Fibroblast of lung (primary cell): ENCODE data around the gene CCND3. TPM values are rescaled to one million over a fixed set of nuclear protein-coding genes. Genes with fewer than 3 reads are reported as not detected.

Experiments used
- DNase-seq, 2 donors: peaks; one replicate each; pipeline versions ENCODE4 v3.0.0 to v3.0.0-alpha.2; 2010; ENCODE audit warnings: low read depth in 2 of 2
- H2AFZ ChIP-seq: 2 replicates; pipeline ENCODE4 v1.5.1; 2012; ENCODE audit warnings: low read length, control low read depth, inconsistent platforms
- H3K27ac ChIP-seq: 2 replicates; pipeline ENCODE4 v1.5.1; 2011; ENCODE audit warnings: low read length, control low read depth; ENCODE audit not compliant: insufficient read depth
- H3K27me3 ChIP-seq: 2 replicates; pipeline ENCODE4 v1.5.1; 2011; ENCODE audit warnings: mild to moderate bottlenecking, low read length; ENCODE audit not compliant: control insufficient read depth, insufficient read depth
- H3K36me3 ChIP-seq: 2 replicates; pipeline ENCODE4 v1.5.1; 2011; ENCODE audit warnings: low read length; ENCODE audit not compliant: control insufficient read depth, insufficient read depth
- H3K4me1 ChIP-seq: 2 replicates; pipeline ENCODE4 v1.5.1; 2011; ENCODE audit warnings: low read length; ENCODE audit not compliant: control insufficient read depth, insufficient read depth; ENCODE audit errors: extremely low read depth
- H3K4me2 ChIP-seq: 2 replicates; pipeline ENCODE4 v1.5.1; 2011; ENCODE audit warnings: low read length, control low read depth; ENCODE audit not compliant: insufficient read depth; ENCODE audit errors: extremely low read depth
- H3K4me3 ChIP-seq, 4 experiments: fragments of 200-600 bp in 1 of 4; sonication (generic) in 1 of 4; replicated peaks in 1 of 4; 2 replicates each; pipeline ENCODE4 v1.5.1; 2011 to 2016; ENCODE audit warnings: low read length in 4 of 4, low read depth in 3 of 4, mild to moderate bottlenecking in 3 of 4, control low read depth in 2 of 4, inconsistent platforms in 1 of 4, mixed read lengths in 1 of 4; ENCODE audit not compliant: insufficient read depth in 1 of 4; ENCODE audit errors: control extremely low read depth in 1 of 4
- H3K79me2 ChIP-seq: 2 replicates; pipeline ENCODE4 v1.5.1; 2012; ENCODE audit warnings: mild to moderate bottlenecking, low read length, inconsistent platforms; ENCODE audit not compliant: control insufficient read depth, insufficient read depth
- H3K9ac ChIP-seq: 2 replicates; pipeline ENCODE4 v1.5.1; 2011; ENCODE audit warnings: mild to moderate bottlenecking, low read length, control low read depth; ENCODE audit not compliant: insufficient read depth
- H3K9me3 ChIP-seq: 2 replicates; pipeline ENCODE4 v1.5.1; 2012; ENCODE audit warnings: low read depth, low read length; ENCODE audit not compliant: control insufficient read depth, insufficient read depth
- H4K20me1 ChIP-seq: 2 replicates; pipeline ENCODE4 v1.5.1; 2011; ENCODE audit warnings: low read length; ENCODE audit not compliant: control insufficient read depth, insufficient read depth; ENCODE audit errors: extremely low read depth
- CTCF ChIP-seq, 2 donors: IDR thresholded peaks in 1 of 2; conservative IDR thresholded peaks in 1 of 2; 1 replicate in 1 of 2; 2 replicates in 1 of 2; pipeline ENCODE4 v1.5.1; 2011 to 2012; ENCODE audit warnings: low read length in 2 of 2, control low read depth in 1 of 2, inconsistent platforms in 1 of 2, low read depth in 1 of 2, mild to moderate bottlenecking in 1 of 2
- EZH2 ChIP-seq: IDR thresholded peaks from 2 replicates; pipeline ENCODE4 v1.5.1; 2012; ENCODE audit warnings: low read length, control low read depth, mild to moderate bottlenecking; ENCODE audit errors: missing control alignments
- polyA plus RNA-seq, 2 donors: library from polyadenylated mRNA; depleted of rRNA in 1 of 2; stranded (reverse) in 1 of 2; unstranded in 1 of 2; fragments of >200 nt; gene quantifications; 2 replicates each; pipeline ENCODE4 v1.2.1, GENCODE V29; 2011 to 2012; ENCODE audit warnings: missing spikeins in 1 of 2
- total RNA-seq: library from RNA; depleted of rRNA; stranded (reverse); fragments of >200 nt; gene quantifications from 2 replicates; pipeline ENCODE4 v1.2.1, GENCODE V29; 2014

The CCND3 gene
- total and polyA plus RNA-seq, 2 donors (not counting 1 experiment from before 2014, with no cell fraction given) = 15.0 to 29.6 TPM

- H3K27ac ChIP-seq = no peak overlapping the region
- H3K4me2 ChIP-seq = no peak overlapping the region
- no peak overlapping the region for H3K4me3 ChIP-seq
These were observed 22.7 kb upstream of the CCND3 start for GRCh38 chr6:41964201-41964887.

DNA sequence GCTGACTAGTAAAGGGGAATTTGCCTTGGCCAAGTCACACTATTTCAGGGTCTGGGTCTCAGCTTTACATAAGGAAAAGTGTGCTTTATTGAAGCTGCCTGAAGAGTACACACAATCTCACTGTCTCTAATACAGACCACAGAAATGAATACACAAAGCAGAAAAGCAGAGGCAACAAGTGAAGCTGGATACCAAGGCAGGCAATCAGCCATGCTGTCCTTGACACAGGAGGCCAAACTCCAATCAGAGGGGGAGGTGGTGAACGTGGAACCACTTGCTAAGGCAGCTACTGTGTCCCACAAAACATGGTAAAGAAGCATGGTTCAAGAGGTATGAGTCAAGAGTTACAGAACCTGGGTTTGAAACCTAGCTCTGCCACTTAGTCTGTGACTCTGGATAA lies 21.8 kb upstream of the CCND3 start:
- Histone ChIP-seq H3K79me2 (no peaks in the 10 kb centered on the region), H3K4me1 (no peaks in the 10 kb centered on the region), H2AFZ (no peak overlapping the region), H3K27me3 (no peaks in the 10 kb centered on the region), H3K4me2 (no peak overlapping the region), H3K27ac (no peak overlapping the region), H3K9ac (no peak overlapping the region), H3K9me3 (no peaks in the 10 kb centered on the region), H3K36me3 (no peaks in the 10 kb centered on the region), H4K20me1 (no peaks in the 10 kb centered on the region), H3K4me3 (no peak overlapping the region)
- DNase-seq = no peak
- TF ChIP-seq EZH2 = no peak
- TF ChIP-seq CTCF (conservative IDR thresholded peaks at IDR 0.05 in 1 of 2, IDR thresholded peaks at IDR 0.05 in 1 of 2; ENCODE audit: low read depth in 1 of 2, low read length in 2 of 2) = no peak

More at GRCh38 chr6:41964201-41964887, 22.7 kb upstream of the CCND3 start:
- no peak for DNase-seq
- TF ChIP-seq CTCF (conservative IDR thresholded peaks at IDR 0.05 in 1 of 2, IDR thresholded peaks at IDR 0.05 in 1 of 2; ENCODE audit: low read depth in 1 of 2, low read length in 2 of 2) = no peak
- no peak for TF ChIP-seq EZH2
- H3K36me3 ChIP-seq = no peaks in the 10 kb centered on the region
- H3K9ac ChIP-seq = no peak overlapping the region
- H3K79me2 ChIP-seq = no peaks in the 10 kb centered on the region
- H4K20me1 ChIP-seq = no peaks in the 10 kb centered on the region
- no peak overlapping the region for H2AFZ ChIP-seq
- no peaks in the 10 kb centered on the region for H3K4me1 ChIP-seq
- no peaks in the 10 kb centered on the region for H3K27me3 ChIP-seq
- no peaks in the 10 kb centered on the region for H3K9me3 ChIP-seq

DNA sequence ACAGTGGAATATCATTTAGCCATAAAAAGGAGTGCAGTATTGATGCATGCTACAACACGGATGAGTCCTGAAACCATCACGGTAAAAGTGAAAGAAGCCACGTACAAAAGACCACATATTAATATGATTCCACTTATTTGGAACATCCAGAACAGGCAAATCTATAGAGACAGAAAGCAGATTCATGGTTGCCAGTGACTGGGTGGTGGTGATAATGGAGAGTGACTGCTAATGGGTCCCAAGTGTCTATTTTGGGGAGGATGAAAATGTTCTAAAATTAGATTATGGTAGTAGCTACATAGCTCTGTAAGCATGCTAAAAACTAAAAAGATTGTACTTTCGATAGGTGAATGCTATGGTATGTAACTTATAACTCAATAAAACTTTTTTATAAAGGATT lies 18.4 kb upstream of the CCND3 start:
- H3K4me2 ChIP-seq = no peak overlapping the region
- no peaks in the 10 kb centered on the region for H3K4me1 ChIP-seq
- no peaks in the 10 kb centered on the region for H3K9me3 ChIP-seq
- no peak overlapping the region for H3K27ac ChIP-seq
- no peaks in the 10 kb centered on the region for H3K27me3 ChIP-seq
- H3K4me3 ChIP-seq = no peak overlapping the region
- H3K79me2 ChIP-seq = no peaks in the 10 kb centered on the region
- no peak overlapping the region for H3K9ac ChIP-seq
- no peak for DNase-seq
- TF ChIP-seq EZH2 (no peak), CTCF (conservative IDR thresholded peaks at IDR 0.05 in 1 of 2, IDR thresholded peaks at IDR 0.05 in 1 of 2; ENCODE audit: low read depth in 1 of 2, low read length in 2 of 2) (no peak)
- no peaks in the 10 kb centered on the region for H4K20me1 ChIP-seq
- no peaks in the 10 kb centered on the region for H3K36me3 ChIP-seq
- H2AFZ ChIP-seq = no peak overlapping the region
